Measurements from ENCODE around the gene IMMP2L. TPM values are rescaled to one million over a fixed set of nuclear protein-coding genes. Genes with fewer than 3 reads are reported as not detected.

IMMP2L gene
- total RNA-seq, 1 experiment from 2014 or later: 8.8 TPM

GRCh38 chr7:110973196-110973990 lies 588.9 kb downstream of the IMMP2L start:
- TF ChIP-seq, protein P1, sequence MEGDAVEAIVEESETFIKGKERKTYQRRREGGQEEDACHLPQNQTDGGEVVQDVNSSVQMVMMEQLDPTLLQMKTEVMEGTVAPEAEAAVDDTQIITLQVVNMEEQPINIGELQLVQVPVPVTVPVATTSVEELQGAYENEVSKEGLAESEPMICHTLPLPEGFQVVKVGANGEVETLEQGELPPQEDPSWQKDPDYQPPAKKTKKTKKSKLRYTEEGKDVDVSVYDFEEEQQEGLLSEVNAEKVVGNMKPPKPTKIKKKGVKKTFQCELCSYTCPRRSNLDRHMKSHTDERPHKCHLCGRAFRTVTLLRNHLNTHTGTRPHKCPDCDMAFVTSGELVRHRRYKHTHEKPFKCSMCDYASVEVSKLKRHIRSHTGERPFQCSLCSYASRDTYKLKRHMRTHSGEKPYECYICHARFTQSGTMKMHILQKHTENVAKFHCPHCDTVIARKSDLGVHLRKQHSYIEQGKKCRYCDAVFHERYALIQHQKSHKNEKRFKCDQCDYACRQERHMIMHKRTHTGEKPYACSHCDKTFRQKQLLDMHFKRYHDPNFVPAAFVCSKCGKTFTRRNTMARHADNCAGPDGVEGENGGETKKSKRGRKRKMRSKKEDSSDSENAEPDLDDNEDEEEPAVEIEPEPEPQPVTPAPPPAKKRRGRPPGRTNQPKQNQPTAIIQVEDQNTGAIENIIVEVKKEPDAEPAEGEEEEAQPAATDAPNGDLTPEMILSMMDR (IDR thresholded peaks at IDR 0.05): no peak
- no peak for TF ChIP-seq POLR2AphosphoS5 (IDR thresholded peaks at IDR 0.05; ENCODE audit: low read depth, low read length)
- TF ChIP-seq, protein P2, sequence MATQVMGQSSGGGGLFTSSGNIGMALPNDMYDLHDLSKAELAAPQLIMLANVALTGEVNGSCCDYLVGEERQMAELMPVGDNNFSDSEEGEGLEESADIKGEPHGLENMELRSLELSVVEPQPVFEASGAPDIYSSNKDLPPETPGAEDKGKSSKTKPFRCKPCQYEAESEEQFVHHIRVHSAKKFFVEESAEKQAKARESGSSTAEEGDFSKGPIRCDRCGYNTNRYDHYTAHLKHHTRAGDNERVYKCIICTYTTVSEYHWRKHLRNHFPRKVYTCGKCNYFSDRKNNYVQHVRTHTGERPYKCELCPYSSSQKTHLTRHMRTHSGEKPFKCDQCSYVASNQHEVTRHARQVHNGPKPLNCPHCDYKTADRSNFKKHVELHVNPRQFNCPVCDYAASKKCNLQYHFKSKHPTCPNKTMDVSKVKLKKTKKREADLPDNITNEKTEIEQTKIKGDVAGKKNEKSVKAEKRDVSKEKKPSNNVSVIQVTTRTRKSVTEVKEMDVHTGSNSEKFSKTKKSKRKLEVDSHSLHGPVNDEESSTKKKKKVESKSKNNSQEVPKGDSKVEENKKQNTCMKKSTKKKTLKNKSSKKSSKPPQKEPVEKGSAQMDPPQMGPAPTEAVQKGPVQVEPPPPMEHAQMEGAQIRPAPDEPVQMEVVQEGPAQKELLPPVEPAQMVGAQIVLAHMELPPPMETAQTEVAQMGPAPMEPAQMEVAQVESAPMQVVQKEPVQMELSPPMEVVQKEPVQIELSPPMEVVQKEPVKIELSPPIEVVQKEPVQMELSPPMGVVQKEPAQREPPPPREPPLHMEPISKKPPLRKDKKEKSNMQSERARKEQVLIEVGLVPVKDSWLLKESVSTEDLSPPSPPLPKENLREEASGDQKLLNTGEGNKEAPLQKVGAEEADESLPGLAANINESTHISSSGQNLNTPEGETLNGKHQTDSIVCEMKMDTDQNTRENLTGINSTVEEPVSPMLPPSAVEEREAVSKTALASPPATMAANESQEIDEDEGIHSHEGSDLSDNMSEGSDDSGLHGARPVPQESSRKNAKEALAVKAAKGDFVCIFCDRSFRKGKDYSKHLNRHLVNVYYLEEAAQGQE (IDR thresholded peaks at IDR 0.05; ENCODE audit: insufficient read depth in 1 of 2, low read depth in 2 of 2, low read length in 1 of 2): no peak
- no peak for TF ChIP-seq TCF7L2 (IDR thresholded peaks at IDR 0.05; ENCODE audit: low read depth, low read length)
- no peak for TF ChIP-seq SIN3A (IDR thresholded peaks at IDR 0.05; ENCODE audit: borderline replicate concordance, insufficient read depth, low read depth, low read length)
- ChIA-PET CTCF (no interaction called here), POLR2A (no interaction called here)
- Histone ChIP-seq H3K4me1 (ENCODE audit: control insufficient read depth, insufficient read depth, low read length) (no peaks in the 10 kb centered on the region), H3K27ac (ENCODE audit: low read length) (no peak overlapping the region), H3K4me3 (ENCODE audit: low read depth in 2 of 2, low read length in 2 of 2) (no peak overlapping the region), H3K36me3 (ENCODE audit: control insufficient read depth, insufficient read depth, low read length) (no peaks in the 10 kb centered on the region), H3K27me3 (ENCODE audit: control insufficient read depth, insufficient read depth, low read length) (no peaks in the 10 kb centered on the region), H3K9me3 (ENCODE audit: control insufficient read depth, insufficient read depth, low read depth, low read length) (0 out of 2 replicates have a peak, but pooled peaks cover 3% of the 10 kb centered on the region)
- in situ Hi-C loops (cut with HindIII; ENCODE audit: low pct_unique_long_range_greater_than_20kb, low sequenced_read_pairs) (no loop called here), intact Hi-C loops (cut with micrococcal nuclease; ENCODE audit: unreplicated experiment) (no loop called here)
- BruUV-seq (replicated peaks): no TSS peak
- no peak for ATAC-seq
- DNase-seq (ENCODE audit: low read depth, low spot score): no peak

GRCh38 chr7:110964775-110965174 lies 597.5 kb downstream of the IMMP2L start:
- no peak for DNase-seq (ENCODE audit: low read depth, low spot score)
- TF ChIP-seq, protein P1 (IDR thresholded peaks at IDR 0.05): no peak
- TF ChIP-seq SIN3A (IDR thresholded peaks at IDR 0.05; ENCODE audit: borderline replicate concordance, insufficient read depth, low read depth, low read length): no peak
- TF ChIP-seq POLR2AphosphoS5 (IDR thresholded peaks at IDR 0.05; ENCODE audit: low read depth, low read length): no peak
- TF ChIP-seq, protein P2 (IDR thresholded peaks at IDR 0.05; ENCODE audit: insufficient read depth in 1 of 2, low read depth in 2 of 2, low read length in 1 of 2): no peak
- no peak for TF ChIP-seq TCF7L2 (IDR thresholded peaks at IDR 0.05; ENCODE audit: low read depth, low read length)

More at GRCh38 chr7:110964775-110965174, 597.5 kb downstream of the IMMP2L start:
- POLR2A ChIA-PET: no interaction called here
- H3K9me3 ChIP-seq (ENCODE audit: control insufficient read depth, insufficient read depth, low read depth, low read length): no peaks in the 10 kb centered on the region; the same call in 1 of the 2 replicates
- no peak overlapping the region for H3K4me3 ChIP-seq (ENCODE audit: low read depth in 2 of 2, low read length in 2 of 2)
- ATAC-seq: no peak
- in situ Hi-C loops (cut with HindIII; ENCODE audit: low pct_unique_long_range_greater_than_20kb, low sequenced_read_pairs) (no loop called here), intact Hi-C loops (cut with micrococcal nuclease; ENCODE audit: unreplicated experiment) (no loop called here)
- CTCF ChIA-PET: no interaction called here
- no peak overlapping the region for H3K27ac ChIP-seq (ENCODE audit: low read length)
- no peaks in the 10 kb centered on the region for H3K4me1 ChIP-seq (ENCODE audit: control insufficient read depth, insufficient read depth, low read length)
- H3K27me3 ChIP-seq (ENCODE audit: control insufficient read depth, insufficient read depth, low read length): no peaks in the 10 kb centered on the region
- no peaks in the 10 kb centered on the region for H3K36me3 ChIP-seq (ENCODE audit: control insufficient read depth, insufficient read depth, low read length)
- BruUV-seq (replicated peaks): no TSS peak
